Measurements from ENCODE around the gene NAAA.
A peak's percentile ranks its signal among the peaks of the same experiment; 100 is the strongest.

- TF ChIP-seq CTCF (conservative IDR thresholded peaks at IDR 0.05 in 1 of 2, IDR thresholded peaks at IDR 0.05 in 1 of 2; ENCODE audit: low read depth in 1 of 2, low read length in 2 of 2), result peak; percentile 60 to 65
- TF ChIP-seq EZH2 (IDR thresholded peaks at IDR 0.05; ENCODE audit: low read length, missing control alignments), result no peak
Observed at GRCh38 chr4:75895744-75896314, 45.0 kb downstream of the NAAA start.

Data from fibroblast of lung (primary cell).